ENCODE measurements around the gene CEP128. TPM values are rescaled to one million over a fixed set of nuclear protein-coding genes. Genes with fewer than 3 reads are reported as not detected.

Gene CEP128
- total RNA-seq, 1 donor from 2014 or later = 9.7 TPM

GRCh38 chr14:80770114-80770908 lies 171.2 kb downstream of the CEP128 start:
- Mint-ChIP-seq H3K9me3 (ENCODE audit: unreplicated experiment) (no peaks in the 10 kb centered on the region), H3K4me3 (ENCODE audit: unreplicated experiment) (no peak overlapping the region), H3K27me3 (ENCODE audit: unreplicated experiment) (no peaks in the 10 kb centered on the region), H3K27ac (ENCODE audit: unreplicated experiment) (peak overlapping the region; percentile 77), H3K36me3 (ENCODE audit: unreplicated experiment) (no peaks in the 10 kb centered on the region), H3K4me1 (ENCODE audit: unreplicated experiment) (peaks cover 26% of the 10 kb centered on the region)
- TF ChIP-seq, protein P1, sequence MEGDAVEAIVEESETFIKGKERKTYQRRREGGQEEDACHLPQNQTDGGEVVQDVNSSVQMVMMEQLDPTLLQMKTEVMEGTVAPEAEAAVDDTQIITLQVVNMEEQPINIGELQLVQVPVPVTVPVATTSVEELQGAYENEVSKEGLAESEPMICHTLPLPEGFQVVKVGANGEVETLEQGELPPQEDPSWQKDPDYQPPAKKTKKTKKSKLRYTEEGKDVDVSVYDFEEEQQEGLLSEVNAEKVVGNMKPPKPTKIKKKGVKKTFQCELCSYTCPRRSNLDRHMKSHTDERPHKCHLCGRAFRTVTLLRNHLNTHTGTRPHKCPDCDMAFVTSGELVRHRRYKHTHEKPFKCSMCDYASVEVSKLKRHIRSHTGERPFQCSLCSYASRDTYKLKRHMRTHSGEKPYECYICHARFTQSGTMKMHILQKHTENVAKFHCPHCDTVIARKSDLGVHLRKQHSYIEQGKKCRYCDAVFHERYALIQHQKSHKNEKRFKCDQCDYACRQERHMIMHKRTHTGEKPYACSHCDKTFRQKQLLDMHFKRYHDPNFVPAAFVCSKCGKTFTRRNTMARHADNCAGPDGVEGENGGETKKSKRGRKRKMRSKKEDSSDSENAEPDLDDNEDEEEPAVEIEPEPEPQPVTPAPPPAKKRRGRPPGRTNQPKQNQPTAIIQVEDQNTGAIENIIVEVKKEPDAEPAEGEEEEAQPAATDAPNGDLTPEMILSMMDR (IDR thresholded peaks at IDR 0.05) = no peak
- DNase-seq (ENCODE audit: extremely low spot score, unreplicated experiment) = no peak

DNA sequence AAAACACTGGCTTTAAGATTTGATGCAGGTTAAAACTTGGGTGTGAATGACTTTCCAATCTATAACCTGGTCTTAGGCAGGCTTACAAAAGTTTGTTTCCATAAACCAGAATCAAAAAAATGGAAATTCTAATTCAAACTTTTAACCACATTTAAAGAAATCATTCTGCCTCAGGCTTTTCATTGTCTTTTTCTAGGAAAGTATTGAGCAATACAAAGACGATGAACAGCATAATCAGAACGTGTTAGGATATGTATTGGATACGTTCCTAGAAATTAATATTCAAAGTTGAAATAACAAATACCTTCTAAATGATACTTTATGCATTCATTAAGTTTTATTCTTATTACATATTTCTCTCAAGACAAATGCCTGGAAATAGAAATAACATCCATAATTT lies 172.9 kb downstream of the CEP128 start:
- DNase-seq (ENCODE audit: extremely low spot score, unreplicated experiment) = no peak
- Mint-ChIP-seq H3K27ac (ENCODE audit: unreplicated experiment) (no peak overlapping the region), H3K4me3 (ENCODE audit: unreplicated experiment) (no peak overlapping the region), H3K9me3 (ENCODE audit: unreplicated experiment) (no peaks in the 10 kb centered on the region), H3K36me3 (ENCODE audit: unreplicated experiment) (no peaks in the 10 kb centered on the region), H3K27me3 (ENCODE audit: unreplicated experiment) (no peaks in the 10 kb centered on the region), H3K4me1 (ENCODE audit: unreplicated experiment) (peaks cover 26% of the 10 kb centered on the region)
- TF ChIP-seq, protein P1 (IDR thresholded peaks at IDR 0.05) = no peak

- H3K36me3 Mint-ChIP-seq (ENCODE audit: unreplicated experiment) = no peaks in the 10 kb centered on the region
- TF ChIP-seq, protein P1 (IDR thresholded peaks at IDR 0.05) = no peak
- H3K4me3 Mint-ChIP-seq (ENCODE audit: unreplicated experiment) = no peak overlapping the region
- H3K27ac Mint-ChIP-seq (ENCODE audit: unreplicated experiment) = no peak overlapping the region
- no peak for DNase-seq (ENCODE audit: extremely low spot score, unreplicated experiment)
- peaks cover 15% of the 10 kb centered on the region for H3K4me1 Mint-ChIP-seq (ENCODE audit: unreplicated experiment)
- no peaks in the 10 kb centered on the region for H3K27me3 Mint-ChIP-seq (ENCODE audit: unreplicated experiment)
- no peaks in the 10 kb centered on the region for H3K9me3 Mint-ChIP-seq (ENCODE audit: unreplicated experiment)
These were observed 176.5 kb downstream of the CEP128 start for GRCh38 chr14:80764921-80765507.

DNA sequence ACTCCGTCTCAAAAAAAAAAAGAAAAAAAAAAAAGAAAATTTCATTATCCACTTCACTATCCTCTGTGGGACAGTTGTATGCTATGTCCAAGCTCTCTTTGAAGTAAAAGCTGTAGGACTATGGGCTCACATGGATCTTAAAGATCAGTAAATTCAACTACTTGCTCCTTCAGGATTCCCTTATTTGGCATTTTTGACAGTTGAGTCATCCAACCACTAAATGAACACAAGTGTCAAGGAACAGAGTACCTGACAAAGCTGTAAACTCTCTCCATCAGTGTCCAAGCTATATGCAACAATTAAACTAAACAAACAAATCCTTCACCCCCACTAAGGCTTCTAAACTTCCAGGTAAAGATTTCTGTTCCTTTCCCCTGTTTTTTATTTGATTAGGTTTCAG lies 177.0 kb downstream of the CEP128 start:
- no peak for DNase-seq (ENCODE audit: extremely low spot score, unreplicated experiment)
- H3K9me3 Mint-ChIP-seq (ENCODE audit: unreplicated experiment) = no peaks in the 10 kb centered on the region
- TF ChIP-seq, protein P1 (IDR thresholded peaks at IDR 0.05) = no peak
- H3K36me3 Mint-ChIP-seq (ENCODE audit: unreplicated experiment) = no peaks in the 10 kb centered on the region
- H3K27ac Mint-ChIP-seq (ENCODE audit: unreplicated experiment) = no peak overlapping the region
- H3K27me3 Mint-ChIP-seq (ENCODE audit: unreplicated experiment) = no peaks in the 10 kb centered on the region
- H3K4me1 Mint-ChIP-seq (ENCODE audit: unreplicated experiment) = peaks cover 15% of the 10 kb centered on the region
- H3K4me3 Mint-ChIP-seq (ENCODE audit: unreplicated experiment) = no peak overlapping the region

- no peak for DNase-seq (ENCODE audit: extremely low spot score, unreplicated experiment)
- peaks cover 2% of the 10 kb centered on the region for H3K36me3 Mint-ChIP-seq (ENCODE audit: unreplicated experiment)
- H3K27ac Mint-ChIP-seq (ENCODE audit: unreplicated experiment) = no peak overlapping the region
These were observed 178.8 kb downstream of the CEP128 start for GRCh38 chr14:80762641-80763228.

More at GRCh38 chr14:80762641-80763228, 178.8 kb downstream of the CEP128 start:
- TF ChIP-seq, protein P1 (IDR thresholded peaks at IDR 0.05) = no peak
- no peak overlapping the region for H3K4me3 Mint-ChIP-seq (ENCODE audit: unreplicated experiment)
- H3K27me3 Mint-ChIP-seq (ENCODE audit: unreplicated experiment) = no peaks in the 10 kb centered on the region
- no peaks in the 10 kb centered on the region for H3K9me3 Mint-ChIP-seq (ENCODE audit: unreplicated experiment)
- H3K4me1 Mint-ChIP-seq (ENCODE audit: unreplicated experiment) = peaks cover 21% of the 10 kb centered on the region
